NCI-H187 treated with DMSO at 0.1 percent for 48 hours (cell line): Measurements from ENCODE around the gene KPNA4.
"Not testable (repeated sequence)": the region's sequence is repeated elsewhere in the genome, so short reads cannot be mapped to it uniquely, and the experiment has no call there.

Experiments
- DNase-seq: peaks from one replicate; lab custom pipeline; 2025; lab: John Stamatoyannopoulos, UW

KPNA4 gene

GRCh38 chr3:160565442-160566403 is at the start of gene KPNA4:
Gene KPNA4 (minus strand): TSS chr3:160565571. CDS start chr3:160565282, 289 bp downstream.
- DNase-seq = peak; percentile 88

GRCh38 chr3:160613661-160614060 is 48.3 kb upstream of the KPNA4 start:
- no peak for DNase-seq

- no peak for DNase-seq
Measured at GRCh38 chr3:160612386-160613075, 47.2 kb upstream of the KPNA4 start.

- no peak for DNase-seq
Measured at GRCh38 chr3:160611141-160611540, 45.8 kb upstream of the KPNA4 start.

- no peak for DNase-seq
Measured at GRCh38 chr3:160608870-160609269, 43.5 kb upstream of the KPNA4 start.

GRCh38 chr3:160607826-160608225 is 42.5 kb upstream of the KPNA4 start:
- no peak for DNase-seq

- no peak for DNase-seq
Measured at GRCh38 chr3:160605315-160605714, 39.9 kb upstream of the KPNA4 start.

GRCh38 chr3:160603845-160604244 is 38.5 kb upstream of the KPNA4 start:
- not testable (repeated sequence) for DNase-seq

- DNase-seq = no peak
Measured at GRCh38 chr3:160602259-160602658, 36.9 kb upstream of the KPNA4 start.

- DNase-seq = no peak
Measured at GRCh38 chr3:160601288-160601687, 35.9 kb upstream of the KPNA4 start.

- DNase-seq = no peak
Measured at GRCh38 chr3:160598865-160599264, 33.5 kb upstream of the KPNA4 start.

GRCh38 chr3:160588023-160588422 is 22.7 kb upstream of the KPNA4 start:
- DNase-seq = no peak

- DNase-seq = no peak
Measured at GRCh38 chr3:160587105-160587504, 21.7 kb upstream of the KPNA4 start.

- no peak for DNase-seq
Measured at GRCh38 chr3:160586679-160587078, 21.3 kb upstream of the KPNA4 start.

- no peak for DNase-seq
Measured at GRCh38 chr3:160583451-160583850, 18.1 kb upstream of the KPNA4 start.

GRCh38 chr3:160580938-160581337 is 15.6 kb upstream of the KPNA4 start:
- no peak for DNase-seq

- DNase-seq = no peak
Measured at GRCh38 chr3:160577556-160578195, 12.3 kb upstream of the KPNA4 start.

- no peak for DNase-seq
Measured at GRCh38 chr3:160577093-160577492, 11.7 kb upstream of the KPNA4 start.

GRCh38 chr3:160576621-160577020 is 11.2 kb upstream of the KPNA4 start:
- DNase-seq = no peak

- no peak for DNase-seq
Measured at GRCh38 chr3:160575589-160575988, 10.2 kb upstream of the KPNA4 start.

- no peak for DNase-seq
Measured at GRCh38 chr3:160574636-160575035, 9.3 kb upstream of the KPNA4 start.

GRCh38 chr3:160573955-160574525 is 8.7 kb upstream of the KPNA4 start:
- not testable (repeated sequence) for DNase-seq
